Left lung (tissue), 10 donors: ENCODE results near the gene YY1AP1. TPM values are rescaled to one million over a fixed set of nuclear protein-coding genes. Genes with fewer than 3 reads are reported as not detected.
A peak's percentile ranks its signal among the peaks of the same experiment; 100 is the strongest.
"Not testable (repeated sequence)": the region's sequence is repeated elsewhere in the genome, so short reads cannot be mapped to it uniquely, and the experiment has no call there.

Experiments
- ATAC-seq: fragments of 200-7000 bp; cut with Tn5 transposase; one replicate; pipeline ENCODE4 v1.9.1; 2020; ENCODE audit warnings: moderate library complexity
- DNase-seq, 4 donors: peaks; one replicate each; pipeline ENCODE4 v3.0.0-alpha.2; 2013 to 2020
- H3K27ac ChIP-seq, 2 donors: fragments of 200-600 bp; sonication (generic) in 1 of 2; one replicate each; pipeline versions ENCODE4 v1.5.0 to v1.8.0; 2020 to 2021
- H3K27me3 ChIP-seq, 2 donors: fragments of 200-600 bp; sonication (generic) in 1 of 2; one replicate each; pipeline versions ENCODE4 v1.5.0 to v1.8.0; 2020 to 2021
- H3K36me3 ChIP-seq, 2 donors: fragments of 200-600 bp; sonication (generic) in 1 of 2; one replicate each; pipeline versions ENCODE4 v1.5.0 to v1.8.0; 2020 to 2021
- H3K4me1 ChIP-seq, 2 donors: fragments of 200-600 bp; one replicate each; pipeline ENCODE4 v1.8.0; 2021
- H3K4me3 ChIP-seq, 2 donors: fragments of 200-600 bp; sonication (generic) in 1 of 2; one replicate each; pipeline versions ENCODE4 v1.5.0 to v1.8.0; 2020 to 2021; ENCODE audit warnings: mild to moderate bottlenecking in 1 of 2
- H3K9me3 ChIP-seq, 2 donors: fragments of 200-600 bp; sonication (generic) in 1 of 2; one replicate each; pipeline versions ENCODE4 v1.5.0 to v1.8.0; 2020 to 2021
- intact Hi-C, 2 donors: fragments of 100-400 bp; cut with DNase I; formaldehyde crosslinking; loops; one replicate each; pipeline versions ENCODE4 v1.11.2 to v1.14.2; 2022
- polyA plus RNA-seq, 6 donors: library from polyadenylated mRNA; unstranded; fragments of 120-200 nt; gene quantifications; one replicate each; pipeline ENCODE4 v1.2.1, GENCODE V29; 2013; ENCODE audit not compliant: insufficient read length in 6 of 6
- total RNA-seq, 2 donors: library from RNA; stranded (reverse); fragmentation: NEBNext Ultra II Directional; extraction: Animal tissue kit (Norgen Biotek cat#: 25700); gene quantifications; one replicate each; pipeline ENCODE4 v1.2.1, GENCODE V29; 2021
- TF ChIP-seq, protein P1 (sequence below), 2 donors: fragments of 200-600 bp; sonication (generic) in 1 of 2; IDR thresholded peaks; one replicate each; pipeline versions ENCODE4 v1.5.0 to v1.8.0; 2021; ENCODE audit warnings: antibody characterized with exemption in 2 of 2
- donor health status: DM: no; HTN: yes; CAD: no.
- donor health status: DM: no; HTN: no; CAD: no.

Gene YY1AP1
- total and polyA plus RNA-seq, 8 donors, result 43.7 to 89.8 (median 80.7) TPM

DNA sequence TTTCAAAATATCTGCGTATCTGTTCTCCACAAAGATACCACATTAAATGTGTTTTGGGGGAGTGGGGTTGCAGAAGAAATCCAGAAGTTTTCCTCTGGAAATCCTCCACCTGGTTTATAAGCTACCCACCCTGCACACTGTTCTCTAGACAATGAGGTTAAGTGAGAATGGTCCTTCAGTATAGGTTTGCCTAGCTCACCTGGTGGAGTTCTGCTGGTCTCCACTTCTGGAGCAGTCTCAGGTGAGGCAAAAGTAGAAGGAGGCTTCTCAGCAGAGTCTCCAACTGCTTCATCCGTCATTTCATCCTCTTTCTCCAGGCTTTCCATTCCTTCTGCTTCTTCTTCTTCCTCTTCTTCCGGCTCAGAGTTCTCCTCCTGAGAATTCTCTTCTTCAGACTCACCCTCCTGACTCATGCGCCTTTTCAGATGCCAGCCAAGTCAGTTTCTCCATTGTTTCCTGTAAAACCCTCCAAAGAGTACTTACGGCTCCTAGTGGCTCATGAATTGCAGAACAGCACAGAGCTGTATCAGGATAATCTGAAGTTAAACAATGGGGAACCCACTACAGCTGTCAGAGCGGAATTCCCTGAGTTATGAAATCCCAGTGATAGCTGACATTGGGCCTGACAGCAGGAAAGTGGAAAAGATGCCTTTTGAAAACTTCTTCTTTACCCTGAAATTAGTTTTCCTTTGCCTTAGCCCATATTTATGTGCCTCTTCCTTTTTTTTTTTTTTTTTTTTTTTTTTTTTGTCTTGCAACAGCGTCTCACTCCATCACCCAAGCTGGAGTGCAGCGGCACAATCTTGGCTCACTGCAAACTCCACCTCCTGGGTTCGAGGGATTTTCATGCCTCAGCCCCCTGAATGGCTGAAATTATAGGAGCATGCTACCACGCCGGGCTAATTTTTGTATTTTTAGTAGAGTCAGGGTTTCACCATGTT is 40.1 kb downstream of the YY1AP1 start:
- H3K9me3 ChIP-seq, result peaks cover 0 to 1% of the 10 kb centered on the region in 2 donors
- intact Hi-C loops, result no loop called here
- H3K27ac ChIP-seq, result peak overlapping the region; percentile 51 to 60
- H3K36me3 ChIP-seq, result no peaks in the 10 kb centered on the region
- H3K27me3 ChIP-seq, result no peaks in the 10 kb centered on the region
- TF ChIP-seq, protein P1, sequence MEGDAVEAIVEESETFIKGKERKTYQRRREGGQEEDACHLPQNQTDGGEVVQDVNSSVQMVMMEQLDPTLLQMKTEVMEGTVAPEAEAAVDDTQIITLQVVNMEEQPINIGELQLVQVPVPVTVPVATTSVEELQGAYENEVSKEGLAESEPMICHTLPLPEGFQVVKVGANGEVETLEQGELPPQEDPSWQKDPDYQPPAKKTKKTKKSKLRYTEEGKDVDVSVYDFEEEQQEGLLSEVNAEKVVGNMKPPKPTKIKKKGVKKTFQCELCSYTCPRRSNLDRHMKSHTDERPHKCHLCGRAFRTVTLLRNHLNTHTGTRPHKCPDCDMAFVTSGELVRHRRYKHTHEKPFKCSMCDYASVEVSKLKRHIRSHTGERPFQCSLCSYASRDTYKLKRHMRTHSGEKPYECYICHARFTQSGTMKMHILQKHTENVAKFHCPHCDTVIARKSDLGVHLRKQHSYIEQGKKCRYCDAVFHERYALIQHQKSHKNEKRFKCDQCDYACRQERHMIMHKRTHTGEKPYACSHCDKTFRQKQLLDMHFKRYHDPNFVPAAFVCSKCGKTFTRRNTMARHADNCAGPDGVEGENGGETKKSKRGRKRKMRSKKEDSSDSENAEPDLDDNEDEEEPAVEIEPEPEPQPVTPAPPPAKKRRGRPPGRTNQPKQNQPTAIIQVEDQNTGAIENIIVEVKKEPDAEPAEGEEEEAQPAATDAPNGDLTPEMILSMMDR (IDR thresholded peaks at IDR 0.05), result peak; percentile 17 to 35
- DNase-seq, result peak in 2 of 4 donors; percentile 57 to 80
- peak; percentile 93 for ATAC-seq
- no peak overlapping the region for H3K4me3 ChIP-seq
- peaks cover 0 to 39% of the 10 kb centered on the region in 2 donors for H3K4me1 ChIP-seq

DNA sequence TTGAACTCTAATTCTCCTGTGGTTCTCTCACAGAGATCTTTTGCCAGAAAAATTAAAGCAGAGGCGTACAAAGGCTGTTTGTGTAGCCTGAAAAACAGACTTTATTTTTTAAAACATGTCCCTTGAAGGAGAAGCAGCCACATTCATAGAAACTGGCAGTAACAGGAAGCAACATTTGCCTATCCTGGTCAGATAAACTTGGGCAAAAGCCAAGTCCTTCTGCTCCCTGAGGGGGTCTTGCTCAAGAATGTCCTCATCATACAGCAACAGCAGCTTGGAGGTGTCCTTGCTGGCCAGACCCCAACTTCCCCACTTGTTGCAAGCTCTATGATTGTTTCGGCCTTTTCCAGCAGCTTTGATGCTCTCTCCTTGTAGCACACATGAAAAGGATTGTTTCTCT is 42.3 kb downstream of the YY1AP1 start:
- DNase-seq (peak in 1 of 4 donors; percentile 24), ATAC-seq (no peak)
- TF ChIP-seq, protein P1 (IDR thresholded peaks at IDR 0.05), result no peak
- H3K27me3 ChIP-seq, result no peaks in the 10 kb centered on the region
- H3K36me3 ChIP-seq, result no peaks in the 10 kb centered on the region
- H3K27ac ChIP-seq, result no peak overlapping the region
- H3K4me1 ChIP-seq, result peaks cover 0 to 39% of the 10 kb centered on the region in 2 donors
- intact Hi-C loops, result no loop called here
- H3K9me3 ChIP-seq, result peaks cover 0 to 22% of the 10 kb centered on the region in 2 donors
- no peak overlapping the region for H3K4me3 ChIP-seq

DNA sequence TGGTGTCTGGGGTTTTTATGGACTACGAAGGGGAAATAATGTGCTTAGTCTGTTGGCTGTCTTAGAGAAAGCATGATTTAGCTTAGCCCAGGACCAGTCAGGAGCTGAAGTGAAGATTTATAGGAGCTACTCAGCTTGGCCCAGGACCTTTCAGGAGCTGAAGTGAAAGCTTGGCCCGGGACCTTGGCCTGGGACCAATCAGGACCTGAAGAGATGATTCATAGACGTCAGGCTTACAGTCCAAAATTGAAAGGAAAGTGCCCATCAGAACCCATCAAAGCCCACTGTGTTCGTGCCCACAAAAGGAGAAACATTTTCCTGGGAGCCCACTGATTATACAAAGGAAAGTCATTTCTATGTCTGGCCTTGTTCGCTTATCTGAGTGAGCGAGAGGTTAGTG is 42.9 kb downstream of the YY1AP1 start:
- Histone ChIP-seq H3K9me3 (peaks cover 0 to 22% of the 10 kb centered on the region in 2 donors), H3K27me3 (no peaks in the 10 kb centered on the region), H3K27ac (no peak overlapping the region), H3K4me3 (no peak overlapping the region), H3K36me3 (no peaks in the 10 kb centered on the region), H3K4me1 (peaks cover 0 to 39% of the 10 kb centered on the region in 2 donors)
- TF ChIP-seq, protein P1 (IDR thresholded peaks at IDR 0.05), result no peak
- no peak for ATAC-seq
- intact Hi-C loops, result no loop called here
- DNase-seq, result no peak

DNA sequence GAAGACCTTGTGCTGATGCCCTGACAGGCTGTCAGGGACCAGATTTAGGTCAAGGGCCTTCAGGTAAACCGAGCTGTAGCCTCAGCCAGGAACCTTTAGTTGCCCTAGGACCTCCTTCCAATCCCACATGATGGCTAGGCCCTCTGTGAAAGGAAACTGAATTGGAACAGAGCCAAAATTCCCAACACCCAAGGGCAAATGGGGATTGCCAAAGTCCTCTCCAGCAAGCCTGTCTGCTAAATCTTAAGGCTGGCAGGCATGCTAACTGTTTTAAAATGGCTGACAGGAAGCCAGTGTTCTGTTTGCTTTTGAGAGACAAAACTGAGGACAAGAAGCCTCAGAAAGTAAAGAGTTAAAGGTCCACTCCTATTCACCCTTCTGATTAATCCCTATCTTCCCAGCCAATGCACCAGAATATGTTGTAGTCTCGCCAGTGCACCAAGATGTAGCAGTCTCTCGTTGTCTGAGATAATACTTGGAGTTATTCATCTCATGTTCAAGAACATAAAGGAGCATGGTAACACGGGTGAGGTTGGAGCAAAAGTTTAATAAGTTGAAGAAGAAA is 43.5 kb downstream of the YY1AP1 start:
- Histone ChIP-seq H3K4me3 (no peak overlapping the region), H3K27me3 (no peaks in the 10 kb centered on the region), H3K27ac (no peak overlapping the region), H3K4me1 (peaks cover 0 to 39% of the 10 kb centered on the region in 2 donors), H3K36me3 (no peaks in the 10 kb centered on the region), H3K9me3 (peaks cover 0 to 22% of the 10 kb centered on the region in 2 donors)
- intact Hi-C loops, result no loop called here
- TF ChIP-seq, protein P1 (IDR thresholded peaks at IDR 0.05), result no peak
- DNase-seq, result no peak
- no peak for ATAC-seq

DNA sequence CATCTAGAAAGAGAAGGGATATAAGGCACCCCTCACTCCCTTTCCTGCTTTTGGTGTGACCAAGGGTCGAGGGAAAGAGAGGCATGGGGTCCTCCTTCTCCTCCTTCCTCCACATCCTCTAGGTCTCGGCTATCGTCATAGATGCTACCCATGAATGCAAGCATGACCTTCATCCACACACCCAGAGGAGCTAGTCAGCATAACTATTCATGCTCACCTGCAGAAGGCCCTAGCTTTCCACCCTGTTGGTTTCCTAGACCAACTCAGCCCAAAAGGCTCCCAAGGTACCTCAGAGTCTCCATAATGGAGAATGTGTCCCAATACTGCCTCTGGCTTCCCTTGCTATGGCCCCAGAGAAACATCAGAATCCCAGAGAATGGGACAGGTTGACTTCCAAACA is 45.3 kb downstream of the YY1AP1 start:
- DNase-seq (no peak), ATAC-seq (no peak)
- H3K9me3 ChIP-seq, result peaks cover 0 to 22% of the 10 kb centered on the region in 2 donors
- H3K4me3 ChIP-seq, result no peak overlapping the region
- H3K4me1 ChIP-seq, result peaks cover 0 to 20% of the 10 kb centered on the region in 2 donors
- H3K27ac ChIP-seq, result no peak overlapping the region
- TF ChIP-seq, protein P1 (IDR thresholded peaks at IDR 0.05), result no peak
- no peaks in the 10 kb centered on the region for H3K36me3 ChIP-seq
- intact Hi-C loops, result no loop called here
- no peaks in the 10 kb centered on the region for H3K27me3 ChIP-seq

DNA sequence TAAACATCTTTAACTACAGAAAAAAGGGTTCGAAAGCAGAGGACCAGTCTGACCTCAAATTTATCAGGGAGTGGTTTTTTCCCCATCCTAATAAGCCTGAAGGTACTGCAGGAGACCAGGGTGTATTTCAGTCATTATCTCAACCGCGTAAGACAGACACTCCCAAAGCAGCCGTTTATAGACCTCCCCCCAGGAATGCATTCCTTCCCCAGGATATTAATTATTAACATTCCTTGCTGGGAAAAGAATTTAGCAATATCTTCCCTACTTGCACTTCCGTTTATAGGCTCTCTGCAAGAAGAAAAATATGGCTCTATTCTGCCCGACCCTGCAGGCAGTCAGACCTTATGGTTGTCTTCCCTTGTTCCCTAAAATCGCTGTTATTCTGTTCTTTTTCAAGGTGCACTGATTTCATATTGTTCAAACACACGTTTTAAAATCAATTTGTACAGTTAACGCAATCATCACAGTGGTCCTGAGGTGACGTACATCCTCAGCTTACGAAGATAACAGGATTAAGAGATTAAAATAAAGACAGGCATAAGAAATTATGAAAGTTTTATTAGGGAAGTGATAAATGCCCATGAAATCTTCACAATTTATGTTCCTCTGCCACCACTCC is 45.9 kb downstream of the YY1AP1 start:
- H3K4me3 ChIP-seq, DNase-seq, intact Hi-C loops, H3K27me3 ChIP-seq, ATAC-seq, H3K27ac ChIP-seq, H3K36me3 ChIP-seq: not testable (repeated sequence)
- Histone ChIP-seq H3K9me3 (peaks cover 0 to 22% of the 10 kb centered on the region in 2 donors), H3K4me1 (peaks cover 0 to 17% of the 10 kb centered on the region in 2 donors)
